GM12878 (cell line): ENCODE measurements around the gene CCR5AS.

Experiments used
- ATAC-seq: fragments of 200-7000 bp; cut with Tn5 transposase; 3 replicates; pipeline ENCODE4 v1.9.1; 2020; ENCODE audit warnings: mild to moderate bottlenecking, moderate library complexity
- BruUV-seq: library from RNA; stranded (reverse); fragments of 400-500 nt; replicated peaks from 2 replicates; lab custom pipeline; 2021; lab: Mats Ljungman, UMichigan
- CTCF ChIA-PET: fragments of 300-600 bp; sonication (Branson Sonifier 250); formaldehyde crosslinking; extraction: SDS; loops from one replicate; lab custom pipeline; 2021; ENCODE audit warnings: inconsistent platforms; lab: Yijun Ruan, JAX
- POLR2A ChIA-PET: fragments of 350-600 bp; formaldehyde crosslinking; extraction: SDS; loops from one replicate; lab custom pipeline; 2021; ENCODE audit warnings: inconsistent platforms; lab: Charles Lee
- RAD21 ChIA-PET: fragments of 300-600 bp; sonication (Branson Sonifier 250); formaldehyde crosslinking; loops from one replicate; lab custom pipeline; 2023; ENCODE audit warnings: antibody characterized with exemption; ENCODE audit not compliant: unreplicated experiment; lab: Charles Lee
- SMC1A ChIA-PET: fragments of 300-600 bp; sonication (Branson Sonifier 250); formaldehyde crosslinking; loops from one replicate; lab custom pipeline; 2023; ENCODE audit not compliant: unreplicated experiment, uncharacterized antibody; lab: Charles Lee
- DNase-seq: peaks from one replicate; pipeline ENCODE4 v3.0.0-alpha.2; 2011; ENCODE audit warnings: low read depth, low spot score
- FAIRE-seq: peaks from 3 replicates; lab custom pipeline; 2011; peaks lifted over from hg19 to GRCh38; lab: Jason Lieb, UNC
- H2AFZ ChIP-seq: 2 replicates; pipeline ENCODE4 v1.6.0; 2011; ENCODE audit warnings: low read depth, low read length, control low read depth; ENCODE audit not compliant: control insufficient read depth
- H3K27ac ChIP-seq: 2 replicates; pipeline ENCODE4 v1.5.1; 2011; ENCODE audit warnings: control low read depth; ENCODE audit not compliant: control insufficient read depth, insufficient read depth
- H3K27me3 ChIP-seq, 2 experiments: replicated peaks in 1 of 2; 2 replicates each; pipeline versions ENCODE4 v1.6.0 to v1.6.1; 2011; ENCODE audit warnings: low read length in 1 of 2; ENCODE audit not compliant: control insufficient read depth in 2 of 2, insufficient read depth in 2 of 2
- H3K36me3 ChIP-seq, 2 experiments: 2 replicates each; pipeline ENCODE4 v1.5.1; 2011; ENCODE audit warnings: low read length in 1 of 2; ENCODE audit not compliant: control insufficient read depth in 2 of 2, insufficient read depth in 2 of 2
- H3K4me1 ChIP-seq: 2 replicates; pipeline ENCODE4 v1.6.1; 2011; ENCODE audit warnings: mild to moderate bottlenecking, low read length, moderate library complexity, mixed read lengths; ENCODE audit not compliant: control insufficient read depth, insufficient read depth
- H3K4me2 ChIP-seq: 2 replicates; pipeline ENCODE4 v1.6.0; 2011; ENCODE audit warnings: control low read depth; ENCODE audit not compliant: control insufficient read depth, insufficient read depth
- H3K4me3 ChIP-seq: fragments of 200-600 bp; sonication (generic); 2 replicates; pipeline ENCODE4 v1.5.1; 2016
- H3K79me2 ChIP-seq: 2 replicates; pipeline ENCODE4 v1.6.0; 2011; ENCODE audit warnings: low read length; ENCODE audit not compliant: control insufficient read depth, insufficient read depth
- H3K9ac ChIP-seq: 2 replicates; pipeline ENCODE4 v1.8.0; 2011; ENCODE audit warnings: low read length, control low read depth, mixed read lengths; ENCODE audit not compliant: control insufficient read depth, insufficient read depth
- H3K9me3 ChIP-seq: replicated peaks from 3 replicates; pipeline ENCODE4 v1.5.1; 2011; ENCODE audit warnings: mild to moderate bottlenecking, low read length; ENCODE audit not compliant: control insufficient read depth, insufficient read depth
- H4K20me1 ChIP-seq: 2 replicates; pipeline ENCODE4 v1.6.0; 2011; ENCODE audit not compliant: control insufficient read depth, insufficient read depth
- EGR1 ChIP-seq, 2 experiments: IDR thresholded peaks; 1 replicate in 1 of 2; 2 replicates in 1 of 2; pipeline ENCODE4 v1.6.1; 2011 to 2012; ENCODE audit warnings: low read depth in 2 of 2, low read length in 2 of 2, borderline replicate concordance in 1 of 2, mild to moderate bottlenecking in 1 of 2, moderate library complexity in 1 of 2
- FOS ChIP-seq: IDR thresholded peaks from 3 replicates; pipeline ENCODE4 v1.6.1; 2011; ENCODE audit warnings: borderline replicate concordance; ENCODE audit not compliant: insufficient read length; ENCODE audit errors: extremely low read depth
- GATAD2B ChIP-seq: fragments of 450-650 bp; conservative IDR thresholded peaks from 2 replicates; pipeline ENCODE4 v1.6.1; 2017; ENCODE audit warnings: low read depth, mild to moderate bottlenecking, moderate library complexity
- HDAC2 ChIP-seq: fragments of 200-600 bp; sonication (generic); IDR thresholded peaks from 2 replicates; pipeline ENCODE4 v1.6.1; 2017
- KAT2A ChIP-seq: conservative IDR thresholded peaks from 2 replicates; pipeline ENCODE4 v1.6.1; 2011; ENCODE audit warnings: low read depth, low read length; ENCODE audit not compliant: control insufficient read depth
- MEF2A ChIP-seq: IDR thresholded peaks from 2 replicates; pipeline ENCODE4 v1.6.1; 2011; ENCODE audit warnings: low read depth, mild to moderate bottlenecking, low read length, moderate library complexity; ENCODE audit not compliant: insufficient read depth
- POLR2AphosphoS2 ChIP-seq: IDR thresholded peaks from 2 replicates; pipeline ENCODE4 v1.6.1; 2011; ENCODE audit warnings: low read depth, mild to moderate bottlenecking, low read length, improper control_type of control experiment, moderate library complexity
- RUNX3 ChIP-seq: IDR thresholded peaks from 2 replicates; pipeline ENCODE4 v1.6.1; 2012; ENCODE audit warnings: low read length, inconsistent platforms
- SMARCA5 ChIP-seq: fragments of 450-650 bp; IDR thresholded peaks from 2 replicates; pipeline ENCODE4 v1.6.1; 2017; ENCODE audit warnings: mild to moderate bottlenecking
- WRNIP1 ChIP-seq: IDR thresholded peaks from 2 replicates; pipeline ENCODE4 v1.6.1; 2011; ENCODE audit warnings: low read depth, low read length, improper control_type of control experiment, borderline replicate concordance
- ZNF622 ChIP-seq: fragments of 450-650 bp; IDR thresholded peaks from 2 replicates; pipeline ENCODE4 v1.6.1; 2017; ENCODE audit warnings: mild to moderate bottlenecking, inconsistent platforms
- WGBS: methylation state at CpG from one replicate; pipeline ENCODE4 v1.1.6; 2016; ENCODE audit warnings: low lambda C conversion rate; ENCODE audit not compliant: insufficient replicate concordance, insufficient coverage; ENCODE audit errors: missing lambda C conversion rate; 5-methylcytosine and 5-hydroxymethylcytosine counted together
- in situ Hi-C: fragments of 300-500 bp; cut with MboI; formaldehyde crosslinking; loops from 9 replicates; pipeline ENCODE4 v1.14.3; 2018; ENCODE audit warnings: mixed read lengths
- intact Hi-C: fragments of 100-400 bp; cut with micrococcal nuclease; formaldehyde crosslinking; loops from one replicate; pipeline ENCODE4 v1.14.2; 2022; ENCODE audit not compliant: unreplicated experiment
- TF ChIP-seq, protein P1 (sequence below): IDR thresholded peaks from 2 replicates; pipeline ENCODE4 v1.6.1; 2011; ENCODE audit warnings: mild to moderate bottlenecking, low read depth, low read length, moderate library complexity; ENCODE audit not compliant: insufficient replicate concordance
- TF ChIP-seq, protein P2 (sequence below): IDR thresholded peaks from 2 replicates; pipeline ENCODE4 v1.6.1; 2012; ENCODE audit warnings: low read depth, low read length, improper control_type of control experiment

Gene CCR5AS

DNA sequence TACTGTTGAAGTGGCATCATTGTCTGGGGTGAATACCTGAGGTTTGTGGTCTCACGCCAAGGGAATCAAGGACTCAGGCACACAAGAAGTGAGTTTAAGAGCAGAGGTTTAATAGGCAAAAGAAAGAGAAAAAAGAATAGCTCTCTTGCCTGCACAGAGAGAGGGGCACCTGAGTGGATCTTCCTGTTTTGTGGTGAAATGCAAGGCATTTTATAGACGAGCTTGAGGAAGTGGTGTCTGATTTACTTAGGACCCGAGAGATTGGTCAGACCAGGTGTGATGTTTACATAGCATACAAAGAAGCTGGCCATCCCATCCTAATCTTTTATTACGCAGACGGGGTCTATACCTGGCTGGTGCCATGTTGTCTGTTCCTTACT is 22.9 kb downstream of the CCR5AS start:
- Histone ChIP-seq H3K9me3 (peaks cover 4% of the 10 kb centered on the region; the same call in 2 of the 3 replicates), H3K4me1 (peaks cover 20% of the 10 kb centered on the region), H3K36me3 (no peaks in the 10 kb centered on the region), H2AFZ (no peak overlapping the region), H3K27ac (no peak overlapping the region), H3K4me2 (peak overlapping the region; percentile 53), H3K79me2 (no peaks in the 10 kb centered on the region), H3K27me3 (no peaks in the 10 kb centered on the region), H3K9ac (no peak overlapping the region), H3K4me3 (no peak overlapping the region), H4K20me1 (no peaks in the 10 kb centered on the region)
- FAIRE-seq (no peak), ATAC-seq (no peak), DNase-seq (no peak)
- 21% methylated on average over 5 of the region's 5 CpGs for WGBS
- ChIA-PET CTCF (interaction anchor here (0.9 to 21.1 kb wide), 9 partner anchors 15 to 873 kb away, joined by 3 to 714 read pairs (median 5); partner anchors contain the start of gene CCR5), POLR2A (interaction anchor here (0.7 kb wide), 1 partner anchor 286 kb away, joined by 3 read pairs; no protein-coding TSS in a partner anchor), SMC1A (interaction anchor here (0.9 to 8.6 kb wide), 4 partner anchors 14 to 299 kb away, joined by 3 to 62 read pairs (median 5); partner anchors contain the start of gene CCR5), RAD21 (interaction anchor here (1.7 to 3.3 kb wide), 2 partner anchors 12 to 15 kb away, joined by 8 to 18 read pairs; partner anchors contain the start of gene CCR5)
- TF ChIP-seq KAT2A (no peak), RUNX3 (peak; percentile 43)
- in situ Hi-C loops (no loop called here), intact Hi-C loops (no loop called here)
- no TSS peak for BruUV-seq

DNA sequence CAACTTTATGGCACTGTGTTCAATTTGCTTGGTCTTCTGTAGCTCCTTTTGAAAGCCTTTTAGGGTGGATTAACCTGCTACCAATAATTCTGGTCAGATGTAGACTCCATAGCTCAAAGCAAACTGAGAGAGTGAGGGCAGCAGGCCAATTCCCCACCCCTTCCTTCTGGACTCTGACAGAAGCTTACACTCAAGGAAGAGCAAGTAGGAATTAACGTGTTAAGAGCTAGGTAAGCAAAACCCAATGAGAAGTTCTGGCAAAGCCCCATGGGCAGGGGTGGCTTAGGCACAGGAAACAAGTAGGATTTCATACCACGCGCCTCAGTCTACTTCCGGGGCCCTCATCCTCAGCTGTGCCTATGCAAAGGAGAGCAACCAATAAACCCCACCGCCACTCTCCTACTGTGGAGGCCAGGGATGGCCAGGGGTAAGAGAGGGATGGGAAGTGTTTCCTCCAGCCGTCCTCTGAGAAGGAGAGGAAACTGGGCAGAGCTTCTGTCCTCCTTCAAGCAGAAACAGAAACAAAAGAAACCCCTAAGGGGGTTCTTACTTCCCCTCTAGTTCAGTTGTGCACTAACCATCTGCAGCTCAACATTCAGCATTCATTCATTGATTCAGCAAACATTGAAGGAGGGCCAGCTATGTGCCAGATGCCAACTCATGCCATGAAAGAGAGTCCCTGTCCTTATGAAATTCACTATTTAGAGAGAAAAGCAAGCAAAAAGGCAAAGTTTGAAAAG is 23.5 kb downstream of the CCR5AS start:
- intact Hi-C loops = no loop called here
- H3K9me3 ChIP-seq = peaks cover 4% of the 10 kb centered on the region; the same call in 2 of the 3 replicates
- H3K79me2 ChIP-seq = no peaks in the 10 kb centered on the region
- peak overlapping the region; percentile 13 for H2AFZ ChIP-seq
- H3K4me1 ChIP-seq = peaks cover 20% of the 10 kb centered on the region
- no peaks in the 10 kb centered on the region for H3K27me3 ChIP-seq
- H3K27ac ChIP-seq = peak overlapping the region; percentile 24; the same call in 1 of the 2 replicates
- H3K9ac ChIP-seq = no peak overlapping the region
- no peaks in the 10 kb centered on the region for H3K36me3 ChIP-seq
- in situ Hi-C loops = no loop called here
- H3K4me3 ChIP-seq = no peak overlapping the region
- BruUV-seq = no TSS peak
- FAIRE-seq (no peak), DNase-seq (no peak), ATAC-seq (peak; percentile 28; the same call in 2 of the 3 replicates)
- POLR2A ChIA-PET = interaction anchor here (0.7 kb wide), 1 partner anchor 286 kb away, joined by 3 read pairs; no protein-coding TSS in a partner anchor
- H3K4me2 ChIP-seq = peak overlapping the region; percentile 53
- RAD21 ChIA-PET = interaction anchor here (1.3 to 3.3 kb wide), 4 partner anchors 11 to 170 kb away, joined by 3 to 18 read pairs (median 6); partner anchors contain the start of gene CCR5
- H4K20me1 ChIP-seq = no peaks in the 10 kb centered on the region
- SMC1A ChIA-PET = interaction anchor here (0.8 to 8.6 kb wide), 9 partner anchors 8 to 299 kb away, joined by 3 to 62 read pairs (median 3); partner anchors contain the start of gene CCR5
- 8% methylated on average over 6 of the region's 6 CpGs for WGBS
- CTCF ChIA-PET = interaction anchor here (0.9 to 21.1 kb wide), 12 partner anchors 9 to 872 kb away, joined by 3 to 714 read pairs (median 6); partner anchors contain the start of gene CCR5
- TF ChIP-seq EGR1 (IDR thresholded peaks at IDR 0.05; ENCODE audit: borderline replicate concordance in 1 of 2, low read depth in 2 of 2, low read length in 2 of 2) (no peak), MEF2A (no peak), ZNF622 (no peak), FOS (no peak), HDAC2 (no peak), WRNIP1 (no peak), POLR2AphosphoS2 (no peak), SMARCA5 (no peak), GATAD2B (no peak)
- TF ChIP-seq, protein P1, sequence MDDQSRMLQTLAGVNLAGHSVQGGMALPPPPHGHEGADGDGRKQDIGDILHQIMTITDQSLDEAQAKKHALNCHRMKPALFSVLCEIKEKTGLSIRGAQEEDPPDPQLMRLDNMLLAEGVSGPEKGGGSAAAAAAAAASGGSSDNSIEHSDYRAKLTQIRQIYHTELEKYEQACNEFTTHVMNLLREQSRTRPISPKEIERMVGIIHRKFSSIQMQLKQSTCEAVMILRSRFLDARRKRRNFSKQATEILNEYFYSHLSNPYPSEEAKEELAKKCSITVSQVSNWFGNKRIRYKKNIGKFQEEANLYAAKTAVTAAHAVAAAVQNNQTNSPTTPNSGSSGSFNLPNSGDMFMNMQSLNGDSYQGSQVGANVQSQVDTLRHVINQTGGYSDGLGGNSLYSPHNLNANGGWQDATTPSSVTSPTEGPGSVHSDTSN = no peak
- TF ChIP-seq, protein P2, sequence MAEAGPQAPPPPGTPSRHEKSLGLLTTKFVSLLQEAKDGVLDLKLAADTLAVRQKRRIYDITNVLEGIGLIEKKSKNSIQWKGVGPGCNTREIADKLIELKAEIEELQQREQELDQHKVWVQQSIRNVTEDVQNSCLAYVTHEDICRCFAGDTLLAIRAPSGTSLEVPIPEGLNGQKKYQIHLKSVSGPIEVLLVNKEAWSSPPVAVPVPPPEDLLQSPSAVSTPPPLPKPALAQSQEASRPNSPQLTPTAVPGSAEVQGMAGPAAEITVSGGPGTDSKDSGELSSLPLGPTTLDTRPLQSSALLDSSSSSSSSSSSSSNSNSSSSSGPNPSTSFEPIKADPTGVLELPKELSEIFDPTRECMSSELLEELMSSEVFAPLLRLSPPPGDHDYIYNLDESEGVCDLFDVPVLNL = no peak
